H1 (cell line): Measurements from ENCODE around the gene FAF2. TPM values are rescaled to one million over a fixed set of nuclear protein-coding genes. Genes with fewer than 3 reads are reported as not detected.
"Not testable (repeated sequence)": the region's sequence is repeated elsewhere in the genome, so short reads cannot be mapped to it uniquely, and the experiment has no call there.

ENCODE experiments used
- CTCF ChIA-PET: fragments of 300-600 bp; sonication (Branson Sonifier 250); formaldehyde crosslinking; loops from one replicate; lab custom pipeline; 2021; ENCODE audit not compliant: partially characterized antibody; lab: Charles Lee
- POLR2A ChIA-PET: fragments of 300-600 bp; sonication (Branson Sonifier 250); formaldehyde crosslinking; loops from one replicate; lab custom pipeline; 2021; ENCODE audit warnings: inconsistent platforms; ENCODE audit not compliant: partially characterized antibody; lab: Charles Lee
- DNase-seq, 2 experiments: peaks; one replicate each; pipeline versions ENCODE4 v3.0.0 to v3.0.0-alpha.2; 2010 to 2022; ENCODE audit warnings: low spot score in 2 of 2, low read depth in 1 of 2, mixed read lengths in 1 of 2
- FAIRE-seq: peaks from 2 replicates; lab custom pipeline; 2011; peaks lifted over from hg19 to GRCh38; lab: Jason Lieb, UNC
- H2AFZ ChIP-seq: 2 replicates; pipeline ENCODE4 v1.8.1; 2012; ENCODE audit warnings: low read length, inconsistent platforms
- H2AK5ac ChIP-seq: 2 replicates; pipeline ENCODE4 v1.6.1; 2013; ENCODE audit warnings: low read depth, low read length
- H2BK120ac ChIP-seq: replicated peaks from 2 replicates; pipeline ENCODE3; 2013; ENCODE audit warnings: low read depth, low read length, inconsistent platforms
- H2BK12ac ChIP-seq: 2 replicates; pipeline ENCODE4 v1.6.1; 2013; ENCODE audit warnings: low read depth, low read length
- H2BK15ac ChIP-seq: 2 replicates; pipeline ENCODE4 v1.6.1; 2013; ENCODE audit warnings: low read length
- H2BK20ac ChIP-seq: 2 replicates; pipeline ENCODE4 v1.6.1; 2013; ENCODE audit warnings: low read length
- H2BK5ac ChIP-seq: 2 replicates; pipeline ENCODE4 v1.6.1; 2013; ENCODE audit warnings: low read depth, low read length
- H3K14ac ChIP-seq: 2 replicates; pipeline ENCODE4 v1.6.1; 2013; ENCODE audit warnings: inconsistent platforms; ENCODE audit not compliant: insufficient read length
- H3K18ac ChIP-seq: 2 replicates; pipeline ENCODE4 v1.6.1; 2013; ENCODE audit warnings: low read length; ENCODE audit errors: extremely low read depth
- H3K23ac ChIP-seq: 2 replicates; pipeline ENCODE4 v1.6.1; 2013; ENCODE audit warnings: inconsistent platforms; ENCODE audit not compliant: insufficient read length
- H3K23me2 ChIP-seq: 2 replicates; pipeline ENCODE4 v1.6.1; 2013; ENCODE audit warnings: low read depth, low read length
- H3K27ac ChIP-seq: 2 replicates; pipeline ENCODE4 v1.6.1; 2011; ENCODE audit warnings: low read depth, low read length, inconsistent platforms
- H3K27me3 ChIP-seq, 4 experiments: replicated peaks in 1 of 4; 1 replicate in 1 of 4; 2 replicates in 3 of 4; pipeline versions ENCODE4 v1.6.1 to v1.8.1; 2011 to 2013; ENCODE audit warnings: low read length in 3 of 4, mild to moderate bottlenecking in 3 of 4, inconsistent platforms in 2 of 4, mixed read lengths in 2 of 4, moderate library complexity in 1 of 4; ENCODE audit not compliant: control insufficient read depth in 3 of 4, insufficient read depth in 3 of 4; ENCODE audit errors: extremely low read depth in 1 of 4
- H3K36me3 ChIP-seq, 4 experiments: 2 replicates each; pipeline versions ENCODE4 v1.6.1 to v1.8.1; 2011 to 2013; ENCODE audit warnings: mild to moderate bottlenecking in 4 of 4, low read length in 3 of 4, moderate library complexity in 2 of 4, control low read depth in 1 of 4, inconsistent platforms in 1 of 4; ENCODE audit not compliant: insufficient read depth in 4 of 4, control insufficient read depth in 2 of 4
- H3K4ac ChIP-seq: replicated peaks from 2 replicates; pipeline ENCODE3; 2013; ENCODE audit warnings: low read length, low read depth, mixed read lengths, inconsistent platforms; ENCODE audit not compliant: insufficient read length
- H3K4me1 ChIP-seq, 4 experiments: replicated peaks in 1 of 4; 1 replicate in 1 of 4; 2 replicates in 3 of 4; pipeline versions ENCODE4 v1.6.1 to v1.8.1; 2011 to 2013; ENCODE audit warnings: low read length in 3 of 4, inconsistent platforms in 2 of 4, mixed read lengths in 1 of 4; ENCODE audit not compliant: insufficient read depth in 4 of 4, control insufficient read depth in 3 of 4
- H3K4me2 ChIP-seq, 2 experiments: 2 replicates each; pipeline versions ENCODE4 v1.6.1 to v1.8.1; 2011 to 2013; ENCODE audit warnings: low read depth in 2 of 2, low read length in 2 of 2, control low read depth in 1 of 2, inconsistent platforms in 1 of 2, mild to moderate bottlenecking in 1 of 2; ENCODE audit not compliant: insufficient read depth in 1 of 2
- H3K4me3 ChIP-seq, 4 experiments: fragments of 200-600, 300-600 bp in 1 of 4; sonication (generic), shearing (Covaris generic), sonication (Bioruptor Twin) in 1 of 4; 2 replicates each; pipeline versions ENCODE4 v1.5.1 to v1.8.1; 2011 to 2016; ENCODE audit warnings: low read length in 4 of 4, low read depth in 3 of 4, control low read depth in 2 of 4, inconsistent platforms in 2 of 4, mild to moderate bottlenecking in 2 of 4, mixed read lengths in 1 of 4, moderate library complexity in 1 of 4; ENCODE audit not compliant: insufficient read depth in 2 of 4; ENCODE audit errors: extremely low read depth in 1 of 4
- H3K56ac ChIP-seq: replicated peaks from 2 replicates; pipeline ENCODE3; 2013; ENCODE audit warnings: low read depth, mild to moderate bottlenecking, mixed read lengths, low read length, inconsistent platforms; ENCODE audit not compliant: insufficient read length
- H3K79me1 ChIP-seq: 2 replicates; pipeline ENCODE4 v1.6.1; 2013; ENCODE audit warnings: low read depth, low read length, control low read depth
- H3K79me2 ChIP-seq, 2 experiments: 2 replicates each; pipeline versions ENCODE4 v1.6.1 to v1.8.1; 2012 to 2013; ENCODE audit warnings: low read length in 2 of 2, mild to moderate bottlenecking in 2 of 2, inconsistent platforms in 1 of 2; ENCODE audit not compliant: insufficient read depth in 2 of 2, control insufficient read depth in 1 of 2
- H3K9ac ChIP-seq, 4 experiments: replicated peaks in 1 of 4; 1 replicate in 1 of 4; 2 replicates in 3 of 4; pipeline versions ENCODE4 v1.6.1 to v1.8.1; 2011 to 2013; ENCODE audit warnings: low read depth in 3 of 4, low read length in 3 of 4, control low read depth in 2 of 4, mild to moderate bottlenecking in 2 of 4, moderate library complexity in 2 of 4, inconsistent platforms in 1 of 4; ENCODE audit errors: extremely low read depth in 1 of 4
- H3K9me3 ChIP-seq, 2 experiments: 2 replicates each; pipeline versions ENCODE4 v1.6.1 to v1.8.1; 2012 to 2013; ENCODE audit warnings: mild to moderate bottlenecking in 2 of 2, moderate library complexity in 2 of 2, control low read depth in 1 of 2, inconsistent platforms in 1 of 2, low read depth in 1 of 2, low read length in 1 of 2, mixed read lengths in 1 of 2; ENCODE audit not compliant: insufficient read depth in 2 of 2
- H4K20me1 ChIP-seq, 2 experiments: replicated peaks in 1 of 2; 2 replicates each; pipeline versions ENCODE3 to v1.8.1; 2011 to 2013; ENCODE audit warnings: inconsistent platforms in 2 of 2, low read length in 2 of 2, mild to moderate bottlenecking in 1 of 2; ENCODE audit not compliant: insufficient read depth in 2 of 2, control insufficient read depth in 1 of 2
- H4K5ac ChIP-seq: 2 replicates; pipeline ENCODE4 v1.6.1; 2013; ENCODE audit warnings: low read length, low read depth, mixed read lengths, inconsistent platforms; ENCODE audit not compliant: insufficient read length
- H4K8ac ChIP-seq: 2 replicates; pipeline ENCODE4 v1.8.0; 2013; ENCODE audit warnings: mild to moderate bottlenecking, moderate library complexity, low read length, inconsistent platforms; ENCODE audit not compliant: insufficient read depth; ENCODE audit errors: extremely low read depth
- H4K91ac ChIP-seq: replicated peaks from 2 replicates; pipeline ENCODE3; 2013; ENCODE audit warnings: low read length, mixed read lengths, inconsistent platforms; ENCODE audit not compliant: insufficient read length
- NRF1 ChIP-seq: IDR thresholded peaks from 2 replicates; pipeline ENCODE4 v1.6.1; 2011; ENCODE audit warnings: mild to moderate bottlenecking, low read depth, low read length, improper control_type of control experiment
- RAD21 ChIP-seq, 2 experiments: IDR thresholded peaks in 1 of 2; conservative IDR thresholded peaks in 1 of 2; 2 replicates each; pipeline ENCODE4 v1.6.1; 2011; ENCODE audit warnings: low read depth in 2 of 2, low read length in 2 of 2, improper control_type of control experiment in 1 of 2, inconsistent platforms in 1 of 2, mild to moderate bottlenecking in 1 of 2, moderate library complexity in 1 of 2
- SP2 ChIP-seq: IDR thresholded peaks from 2 replicates; pipeline ENCODE4 v1.6.1; 2012; ENCODE audit warnings: mild to moderate bottlenecking, low read length, inconsistent platforms
- SP4 ChIP-seq: IDR thresholded peaks from 2 replicates; pipeline ENCODE4 v1.6.1; 2012; ENCODE audit warnings: low read length, inconsistent platforms
- ZNF274 ChIP-seq: IDR thresholded peaks from 2 replicates; pipeline ENCODE4 v1.7.0; 2012; ENCODE audit warnings: low read length, borderline replicate concordance; ENCODE audit errors: extremely low read depth
- whole genome bisulfite sequencing, 2 experiments: shearing (Covaris generic) in 1 of 2; methylation state at CpG; one replicate each; pipeline versions ENCODE4 v1.1.6 to v1.1.7; 2013 to 2015; ENCODE audit warnings: low lambda C conversion rate in 2 of 2, mixed read lengths in 2 of 2, inconsistent platforms in 1 of 2, low coverage in 1 of 2, missing lambda C conversion rate in 1 of 2; ENCODE audit not compliant: insufficient replicate concordance in 2 of 2, insufficient coverage in 1 of 2, insufficient read length in 1 of 2; ENCODE audit errors: extremely low coverage in 1 of 2, missing lambda C conversion rate in 1 of 2; 5-methylcytosine and 5-hydroxymethylcytosine counted together
- polyA plus RNA-seq, 7 experiments: library from polyadenylated mRNA; depleted of rRNA in 3 of 7; stranded (reverse) in 5 of 7; unstranded in 2 of 7; fragments of >200 nt in 5 of 7; fragments of 200-250 nt in 2 of 7; gene quantifications; 1 replicate in 5 of 7; 2 replicates in 1 of 7; 4 replicates in 1 of 7; pipeline versions ENCODE4 v1.2.1 to v1.2.3, GENCODE V29; 2011 to 2013; ENCODE audit warnings: missing spikeins in 2 of 7, mixed read lengths in 2 of 7
- total RNA-seq: library from RNA; stranded (reverse); fragmentation: NEBNext Ultra II Directional; extraction: Animal tissue kit (Norgen Biotek cat#: 25700); gene quantifications from 2 replicates; pipeline ENCODE4 v1.2.1, GENCODE V29; 2021

FAF2 gene
- total and polyA plus RNA-seq, 2 of the 8 experiments (the other 6 are each of a cell fraction or from before 2014, with no cell fraction given): 20.8 to 35.8 TPM

DNA sequence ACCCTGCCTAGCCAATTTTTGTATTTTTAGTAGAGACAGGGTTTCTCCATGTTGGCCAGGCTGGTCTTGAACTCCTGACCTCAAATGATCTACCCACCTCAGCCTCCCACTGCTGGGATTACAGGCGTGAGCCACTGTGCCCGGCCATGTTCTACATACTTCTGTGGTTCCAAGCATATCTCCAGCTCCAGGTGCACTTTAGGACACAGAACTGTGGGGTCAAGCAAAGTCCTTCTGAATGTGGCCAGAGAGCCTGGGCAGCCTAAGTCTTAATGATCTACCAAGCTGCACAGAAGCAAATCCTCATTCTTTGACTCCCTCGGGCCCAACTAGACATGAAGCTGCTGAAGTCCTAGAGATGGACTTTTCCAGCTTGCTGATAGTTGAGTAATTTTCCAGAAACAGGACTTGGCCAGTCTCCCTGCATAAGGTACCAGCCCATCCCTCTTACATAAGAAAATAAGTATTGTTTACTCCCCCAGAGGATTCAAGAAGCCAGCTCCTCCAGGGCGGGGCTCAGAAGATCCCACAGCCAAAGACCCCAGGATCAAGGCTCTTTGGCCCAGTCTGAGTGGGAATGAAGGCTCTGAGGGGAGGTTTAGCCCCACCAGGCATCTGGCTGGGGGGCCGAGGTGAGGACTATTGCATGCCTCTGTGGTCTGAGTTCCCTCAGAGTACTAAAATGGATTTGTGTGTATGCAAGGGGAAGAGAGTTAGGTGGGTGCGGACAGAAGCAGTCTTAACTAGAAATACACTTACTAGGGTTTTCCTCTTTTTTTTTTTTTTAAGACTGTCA is 40.5 kb upstream of the FAF2 start (continued):
- TF ChIP-seq RAD21 (IDR thresholded peaks at IDR 0.05 in 1 of 2, conservative IDR thresholded peaks at IDR 0.05 in 1 of 2; ENCODE audit: low read depth in 2 of 2, low read length in 2 of 2) (no peak), SP4 (no peak), ZNF274 (no peak), NRF1 (no peak), SP2 (no peak)

DNA sequence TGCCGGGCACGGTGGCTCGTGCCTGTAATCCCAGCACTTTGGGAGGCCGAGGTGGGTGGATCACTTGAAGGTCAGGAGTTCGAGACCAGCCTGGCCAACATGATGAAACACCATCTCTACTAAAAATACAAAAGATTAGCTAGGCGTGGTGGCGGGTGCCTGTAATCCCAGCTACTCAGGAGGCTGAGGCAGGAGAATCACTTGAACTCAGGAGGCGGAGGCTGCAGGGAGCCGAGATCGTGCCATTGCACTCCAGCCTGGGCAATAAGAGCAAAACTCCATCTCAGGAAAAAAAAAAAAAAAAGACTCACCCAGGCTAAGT is 40.0 kb upstream of the FAF2 start:
- FAIRE-seq, H2AK5ac ChIP-seq, H2AFZ ChIP-seq, H3K9me3 ChIP-seq, H4K20me1 ChIP-seq, H4K8ac ChIP-seq, H3K27me3 ChIP-seq, H4K91ac ChIP-seq, H3K18ac ChIP-seq, H3K36me3 ChIP-seq, H3K4me1 ChIP-seq, H3K4me2 ChIP-seq, H3K23me2 ChIP-seq, H3K79me2 ChIP-seq, H2BK120ac ChIP-seq, H3K4ac ChIP-seq, H4K5ac ChIP-seq, H2BK15ac ChIP-seq, H3K14ac ChIP-seq, H3K79me1 ChIP-seq, H2BK12ac ChIP-seq, DNase-seq, H2BK5ac ChIP-seq, H3K56ac ChIP-seq, H3K23ac ChIP-seq, H3K4me3 ChIP-seq, H3K9ac ChIP-seq, H3K27ac ChIP-seq, H2BK20ac ChIP-seq: not testable (repeated sequence)
- ChIA-PET CTCF (interaction anchor here (0.7 to 6.4 kb wide), 5 partner anchors 9 to 85 kb away, joined by 3 to 83 read pairs (median 4); partner anchors contain the start of gene CLTB), POLR2A (interaction anchor here (7.7 kb wide), 1 partner anchor 17 kb away, joined by 57 read pairs; the partner anchor contains the start of genes HIGD2A and NOP16)
- 85% methylated on average over 10 of the region's 10 CpGs; no CpG with 5 or more reads in 1 of the 2 experiments for WGBS, 2 experiments
